ENCODE data around the gene TPD52L2. TPM values are rescaled to one million over a fixed set of nuclear protein-coding genes. Genes with fewer than 3 reads are reported as not detected.

The TPD52L2 gene
- polyA plus RNA-seq, 3 donors = 137 to 167 (median 144) TPM

DNA sequence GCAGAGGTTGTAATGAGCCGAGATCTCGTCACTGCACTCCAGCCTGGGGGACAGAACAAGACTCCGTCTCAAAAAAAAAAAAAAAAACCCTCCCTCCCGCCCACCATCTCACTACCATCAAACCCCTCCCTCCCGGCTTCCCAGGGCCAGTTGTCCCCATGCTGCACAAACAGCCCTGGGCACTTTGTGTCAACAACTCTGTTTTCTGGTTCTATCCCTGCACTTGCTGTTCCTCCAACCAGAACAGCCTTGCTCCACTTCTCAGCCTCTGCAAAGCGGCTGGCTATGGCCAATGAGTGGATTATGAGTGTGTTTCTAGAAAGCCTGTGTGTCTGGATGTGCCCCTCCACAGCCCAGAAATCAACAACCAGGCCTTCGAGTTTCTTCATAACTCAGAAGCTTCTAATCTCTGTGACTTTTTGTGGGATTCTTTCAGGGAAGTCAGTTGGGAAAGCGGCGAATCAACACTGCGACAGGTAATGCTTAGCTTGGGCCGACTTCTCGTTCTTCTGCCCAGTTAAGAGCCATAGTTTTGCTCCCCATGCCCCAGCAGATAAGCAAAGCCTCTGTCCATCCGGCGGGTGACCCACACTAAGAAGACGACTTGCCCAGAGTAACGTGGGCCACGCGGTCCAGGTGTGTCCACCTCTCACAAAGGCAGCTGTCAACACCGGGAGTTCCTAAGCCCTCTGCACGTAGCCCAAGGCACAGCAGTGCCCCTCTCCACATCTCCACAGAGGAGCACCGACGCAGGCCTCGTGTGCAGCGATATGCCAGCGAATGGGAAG, 39.5 kb upstream of the TPD52L2 start:
- Histone ChIP-seq H3K4me2 (replicated peaks; ENCODE audit: extremely low read depth, low read length, poor library complexity, severe bottlenecking) (no peak overlapping the region), H3K27ac (ENCODE audit: low read depth in 1 of 2, low read length in 2 of 2) (no peak overlapping the region), H3K79me2 (ENCODE audit: insufficient read depth, low read length) (no peaks in the 10 kb centered on the region), H3K27me3 (ENCODE audit: control insufficient read depth in 2 of 2, insufficient read depth in 2 of 2, low read length in 2 of 2) (peaks cover 19 to 36% of the 10 kb centered on the region in 2 donors), H3K4me1 (ENCODE audit: control insufficient read depth in 1 of 2, insufficient read depth in 2 of 2, low read length in 2 of 2) (peaks cover 9 to 17% of the 10 kb centered on the region in 2 donors), H3K36me3 (replicated peaks in 1 of 2; ENCODE audit: control insufficient read depth in 1 of 2, insufficient read depth in 2 of 2, low read length in 2 of 2) (no peaks in the 10 kb centered on the region), H3K4me3 (replicated peaks in 1 of 3; ENCODE audit: low read depth in 2 of 3, low read length in 3 of 3) (no peak overlapping the region), H2AFZ (ENCODE audit: insufficient read depth, low read depth, low read length, poor library complexity, severe bottlenecking) (no peak overlapping the region), H3K9me3 (replicated peaks in 1 of 2; ENCODE audit: control insufficient read depth in 1 of 2, insufficient read depth in 1 of 2, low read length in 2 of 2) (peaks cover 2 to 12% of the 10 kb centered on the region in 2 donors), H4K20me1 (ENCODE audit: insufficient read depth, low read length) (peaks cover 11% of the 10 kb centered on the region), H3K9ac (ENCODE audit: insufficient read depth, low read length, poor library complexity, severe bottlenecking) (no peak overlapping the region)
- Mint-ChIP-seq H3K4me3 (no peak overlapping the region), H3K27ac (no peak overlapping the region), H3K27me3 (ENCODE audit: low read depth in 3 of 3) (peaks cover 43 to 54% (median 54%) of the 10 kb centered on the region in 3 donors), H3K4me1 (peaks cover 13% of the 10 kb centered on the region), H3K9me3 (peaks cover 0 to 20% (median 7%) of the 10 kb centered on the region in 7 donors), H3K36me3 (peaks cover 0 to 8% of the 10 kb centered on the region in 2 donors)
- intact Hi-C loops (cut with micrococcal nuclease) = loop anchor here in 1 of 2 donors (5.0 kb wide), 1 partner anchor 37 kb away; the partner anchor contains the start of gene ABHD16B
- WGBS (ENCODE audit: insufficient coverage) = 99% methylated on average over 10 of the region's 25 CpGs
- no peak for DNase-seq
- TF ChIP-seq, protein P1, sequence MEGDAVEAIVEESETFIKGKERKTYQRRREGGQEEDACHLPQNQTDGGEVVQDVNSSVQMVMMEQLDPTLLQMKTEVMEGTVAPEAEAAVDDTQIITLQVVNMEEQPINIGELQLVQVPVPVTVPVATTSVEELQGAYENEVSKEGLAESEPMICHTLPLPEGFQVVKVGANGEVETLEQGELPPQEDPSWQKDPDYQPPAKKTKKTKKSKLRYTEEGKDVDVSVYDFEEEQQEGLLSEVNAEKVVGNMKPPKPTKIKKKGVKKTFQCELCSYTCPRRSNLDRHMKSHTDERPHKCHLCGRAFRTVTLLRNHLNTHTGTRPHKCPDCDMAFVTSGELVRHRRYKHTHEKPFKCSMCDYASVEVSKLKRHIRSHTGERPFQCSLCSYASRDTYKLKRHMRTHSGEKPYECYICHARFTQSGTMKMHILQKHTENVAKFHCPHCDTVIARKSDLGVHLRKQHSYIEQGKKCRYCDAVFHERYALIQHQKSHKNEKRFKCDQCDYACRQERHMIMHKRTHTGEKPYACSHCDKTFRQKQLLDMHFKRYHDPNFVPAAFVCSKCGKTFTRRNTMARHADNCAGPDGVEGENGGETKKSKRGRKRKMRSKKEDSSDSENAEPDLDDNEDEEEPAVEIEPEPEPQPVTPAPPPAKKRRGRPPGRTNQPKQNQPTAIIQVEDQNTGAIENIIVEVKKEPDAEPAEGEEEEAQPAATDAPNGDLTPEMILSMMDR (IDR thresholded peaks at IDR 0.05) = no peak

DNA sequence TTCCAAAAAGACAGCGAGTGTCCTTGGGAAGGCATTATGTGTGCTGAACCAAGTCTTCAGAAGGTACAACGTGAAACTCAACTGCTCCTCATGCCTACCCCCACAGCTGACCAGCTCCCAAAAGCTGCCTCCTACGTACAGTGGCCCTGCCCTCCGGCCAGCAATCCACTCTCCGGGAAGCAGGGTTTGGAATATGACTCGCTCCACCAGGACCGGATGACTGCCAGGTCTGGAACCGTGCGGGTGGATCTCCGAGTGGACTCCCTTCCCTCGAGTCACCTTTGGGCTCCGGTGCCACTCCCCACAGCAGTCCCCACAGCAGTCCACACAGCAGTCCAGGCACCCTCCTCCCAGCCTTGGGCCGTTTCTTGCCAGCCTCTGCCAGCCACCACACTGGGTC, 38.3 kb upstream of the TPD52L2 start:
- no peak for DNase-seq
- H3K4me3 Mint-ChIP-seq = peak overlapping the region in 1 of 2 donors; percentile 65
- peaks cover 0 to 8% of the 10 kb centered on the region in 2 donors for H3K36me3 Mint-ChIP-seq
- TF ChIP-seq, protein P1 (IDR thresholded peaks at IDR 0.05) = no peak
- Histone ChIP-seq H3K9me3 (replicated peaks in 1 of 2; ENCODE audit: control insufficient read depth in 1 of 2, insufficient read depth in 1 of 2, low read length in 2 of 2) (peaks cover 2 to 12% of the 10 kb centered on the region in 2 donors), H3K27me3 (ENCODE audit: control insufficient read depth in 2 of 2, insufficient read depth in 2 of 2, low read length in 2 of 2) (peaks cover 19 to 36% of the 10 kb centered on the region in 2 donors), H3K36me3 (replicated peaks in 1 of 2; ENCODE audit: control insufficient read depth in 1 of 2, insufficient read depth in 2 of 2, low read length in 2 of 2) (no peaks in the 10 kb centered on the region), H2AFZ (ENCODE audit: insufficient read depth, low read depth, low read length, poor library complexity, severe bottlenecking) (no peak overlapping the region), H3K27ac (ENCODE audit: low read depth in 1 of 2, low read length in 2 of 2) (no peak overlapping the region), H3K9ac (ENCODE audit: insufficient read depth, low read length, poor library complexity, severe bottlenecking) (no peak overlapping the region), H3K4me2 (replicated peaks; ENCODE audit: extremely low read depth, low read length, poor library complexity, severe bottlenecking) (no peak overlapping the region), H4K20me1 (ENCODE audit: insufficient read depth, low read length) (peaks cover 11% of the 10 kb centered on the region), H3K4me1 (ENCODE audit: control insufficient read depth in 1 of 2, insufficient read depth in 2 of 2, low read length in 2 of 2) (peaks cover 9 to 20% of the 10 kb centered on the region in 2 donors), H3K79me2 (ENCODE audit: insufficient read depth, low read length) (no peaks in the 10 kb centered on the region), H3K4me3 (replicated peaks in 1 of 3; ENCODE audit: low read depth in 2 of 3, low read length in 3 of 3) (no peak overlapping the region)
- 96% methylated on average over 13 of the region's 13 CpGs for WGBS (ENCODE audit: insufficient coverage)
- peaks cover 0 to 20% (median 7%) of the 10 kb centered on the region in 7 donors for H3K9me3 Mint-ChIP-seq
- peaks cover 13% of the 10 kb centered on the region for H3K4me1 Mint-ChIP-seq
- H3K27me3 Mint-ChIP-seq (ENCODE audit: low read depth in 3 of 3) = peaks cover 41 to 54% (median 52%) of the 10 kb centered on the region in 3 donors
- no peak overlapping the region for H3K27ac Mint-ChIP-seq
- intact Hi-C loops (cut with micrococcal nuclease) = loop anchor here in 1 of 2 donors (5.0 kb wide), 1 partner anchor 36 kb away; the partner anchor contains the start of gene ABHD16B
